GM21360 (cell line): ENCODE measurements around the gene SETDB2.
"Not testable (repeated sequence)": the region's sequence is repeated elsewhere in the genome, so short reads cannot be mapped to it uniquely, and the experiment has no call there.

Source experiments
- ATAC-seq: cut with Tn5 transposase; IDR thresholded peaks from one replicate; pipeline ENCODE4 v1.9.1; 2021; ENCODE audit warnings: mild to moderate bottlenecking, moderate library complexity; ENCODE audit not compliant: unreplicated experiment

Gene SETDB2

GRCh38 chr13:49464621-49465325 is 20.7 kb downstream of the SETDB2 start:
- ATAC-seq = no peak

- no peak for ATAC-seq
These were observed 22.3 kb downstream of the SETDB2 start for GRCh38 chr13:49466292-49466838.

GRCh38 chr13:49472186-49472585 is 28.1 kb downstream of the SETDB2 start:
- ATAC-seq = no peak

GRCh38 chr13:49476529-49476928 is 32.5 kb downstream of the SETDB2 start:
- no peak for ATAC-seq

GRCh38 chr13:49481788-49482187 is 37.7 kb downstream of the SETDB2 start:
- no peak for ATAC-seq

- ATAC-seq = no peak
These were observed 44.5 kb downstream of the SETDB2 start for GRCh38 chr13:49488563-49488962.

GRCh38 chr13:49494645-49495044 is 50.6 kb downstream of the SETDB2 start:
- no peak for ATAC-seq

- peak; percentile 88 for ATAC-seq
These were observed 52.0 kb downstream of the SETDB2 start, which contains the start of gene PHF11 for GRCh38 chr13:49495783-49496762. PHF11 (plus strand) TSS chr13:49495953; CDS start chr13:49496002, 49 bp downstream.

- ATAC-seq = not testable (repeated sequence)
These were observed 52.8 kb downstream of the SETDB2 start for GRCh38 chr13:49496837-49497236.

- no peak for ATAC-seq
These were observed 53.2 kb downstream of the SETDB2 start for GRCh38 chr13:49497272-49497671.

GRCh38 chr13:49498206-49498605 is 54.1 kb downstream of the SETDB2 start:
- no peak for ATAC-seq

GRCh38 chr13:49499889-49500660 is 56.0 kb downstream of the SETDB2 start:
- ATAC-seq = no peak

GRCh38 chr13:49502954-49503353 is 58.9 kb downstream of the SETDB2 start:
- ATAC-seq = no peak

- no peak for ATAC-seq
These were observed 59.9 kb downstream of the SETDB2 start for GRCh38 chr13:49503951-49504350.

- ATAC-seq = no peak
These were observed 68.5 kb downstream of the SETDB2 start for GRCh38 chr13:49512578-49512977.

- ATAC-seq = no peak
These were observed 72.4 kb downstream of the SETDB2 start for GRCh38 chr13:49516467-49516866.

GRCh38 chr13:49517461-49517860 is 73.4 kb downstream of the SETDB2 start:
- no peak for ATAC-seq

GRCh38 chr13:49521224-49521623 is 77.2 kb downstream of the SETDB2 start:
- ATAC-seq = no peak

GRCh38 chr13:49524740-49525501 is 80.8 kb downstream of the SETDB2 start:
- no peak for ATAC-seq

- no peak for ATAC-seq
These were observed 83.0 kb downstream of the SETDB2 start for GRCh38 chr13:49527123-49527522.
